Erythroblast (primary cell): ENCODE results near the gene ELF1.

ENCODE experiments used
- GATA1 ChIP-seq: IDR thresholded peaks from 2 replicates; pipeline ENCODE4 v1.6.1; 2011; ENCODE audit warnings: low read depth, mild to moderate bottlenecking, control low read depth, low read length, moderate library complexity
- POLR2A ChIP-seq: IDR thresholded peaks from 2 replicates; pipeline ENCODE4 v1.6.1; 2011; ENCODE audit warnings: mild to moderate bottlenecking, low read length

GRCh38 chr13:41026788-41027187 lies 7.7 kb upstream of the ELF1 start:
- TF ChIP-seq POLR2A (no peak), GATA1 (no peak)
